B cell (primary cell): ENCODE results near the gene SASS6. TPM values are rescaled to one million over a fixed set of nuclear protein-coding genes. Genes with fewer than 3 reads are reported as not detected.

Source experiments
- ATAC-seq: fragments of 200-7000 bp; cut with Tn5 transposase; one replicate; pipeline ENCODE4 v1.10.0; 2021; ENCODE audit warnings: low read depth, mild to moderate bottlenecking, moderate number of reproducible peaks, moderate library complexity
- CTCF ChIA-PET: fragments of 350-600 bp; sonication (Branson Sonifier 250); formaldehyde crosslinking; loops from one replicate; lab custom pipeline; 2021; ENCODE audit warnings: antibody characterized with exemption, inconsistent platforms; lab: Charles Lee
- POLR2A ChIA-PET: fragments of 350-600 bp; sonication (Branson Sonifier 250); formaldehyde crosslinking; loops from one replicate; lab custom pipeline; 2021; ENCODE audit warnings: antibody characterized with exemption; lab: Charles Lee
- DNase-seq: peaks from one replicate; pipeline ENCODE4 v3.0.0; 2013
- H2AFZ ChIP-seq: 2 replicates; pipeline ENCODE4 v1.6.1; 2012; ENCODE audit warnings: mild to moderate bottlenecking, low read depth, low read length; ENCODE audit not compliant: insufficient read depth, poor library complexity, severe bottlenecking
- H3K27ac ChIP-seq, 2 donors: 1 replicate in 1 of 2; 2 replicates in 1 of 2; pipeline ENCODE4 v1.5.1; 2012 to 2013; ENCODE audit warnings: low read length in 2 of 2, mild to moderate bottlenecking in 2 of 2, moderate library complexity in 1 of 2
- H3K27me3 ChIP-seq, 4 experiments: fragments of 200-600 bp in 1 of 4; sonication (generic) in 1 of 4; replicated peaks in 1 of 4; 1 replicate in 2 of 4; 2 replicates in 2 of 4; pipeline versions ENCODE4 v1.6.1 to v1.7.0; 2013 to 2016; ENCODE audit warnings: low read length in 3 of 4, mild to moderate bottlenecking in 2 of 4, mixed read lengths in 1 of 4, moderate library complexity in 1 of 4; ENCODE audit not compliant: insufficient read depth in 4 of 4, control insufficient read depth in 3 of 4; ENCODE audit errors: control extremely low read depth in 1 of 4
- H3K36me3 ChIP-seq, 2 experiments: replicated peaks in 1 of 2; 1 replicate in 1 of 2; 2 replicates in 1 of 2; pipeline versions ENCODE4 v1.6.1 to v1.7.1; 2013; ENCODE audit warnings: low read length in 1 of 2; ENCODE audit not compliant: insufficient read depth in 2 of 2, control insufficient read depth in 1 of 2; ENCODE audit errors: control extremely low read depth in 1 of 2, extremely low read depth in 1 of 2
- H3K4me1 ChIP-seq, 2 donors: fragments of 200-600 bp in 1 of 2; sonication (generic) in 1 of 2; 1 replicate in 1 of 2; 2 replicates in 1 of 2; pipeline versions ENCODE4 v1.5.1 to v1.6.1; 2013 to 2017; ENCODE audit warnings: low read length in 2 of 2; ENCODE audit not compliant: control insufficient read depth in 2 of 2, insufficient read depth in 2 of 2
- H3K4me2 ChIP-seq: replicated peaks from 2 replicates; pipeline ENCODE3; 2012; ENCODE audit warnings: mild to moderate bottlenecking, low read depth, low read length; ENCODE audit not compliant: poor library complexity, severe bottlenecking
- H3K4me3 ChIP-seq, 5 experiments: fragments of 200-600 bp in 1 of 5; sonication (generic) in 1 of 5; 1 replicate in 3 of 5; 2 replicates in 2 of 5; pipeline versions ENCODE4 v1.5.1 to v1.7.0; 2011 to 2016; ENCODE audit warnings: low read length in 4 of 5, mild to moderate bottlenecking in 4 of 5, low read depth in 2 of 5, control low read depth in 1 of 5, moderate library complexity in 1 of 5; ENCODE audit not compliant: insufficient read depth in 1 of 5; ENCODE audit errors: control extremely low read depth in 1 of 5, extremely low read depth in 1 of 5
- H3K79me2 ChIP-seq: fragments of 200-600 bp; sonication (generic); one replicate; pipeline ENCODE4 v1.6.0; 2016; ENCODE audit warnings: low read length; ENCODE audit not compliant: control insufficient read depth, insufficient read depth
- H3K9ac ChIP-seq: fragments of 200-600 bp; sonication (generic); 2 replicates; pipeline ENCODE4 v1.6.1; 2017; ENCODE audit warnings: mild to moderate bottlenecking, low read length, moderate library complexity
- H3K9me3 ChIP-seq, 3 donors: one replicate each; pipeline versions ENCODE4 v1.6.1 to v1.7.1; 2013; ENCODE audit warnings: low read length in 2 of 3; ENCODE audit not compliant: control insufficient read depth in 2 of 3, insufficient read depth in 1 of 3; ENCODE audit errors: control extremely low read depth in 1 of 3
- H4K20me1 ChIP-seq: 2 replicates; pipeline ENCODE4 v1.6.0; 2012; ENCODE audit warnings: mild to moderate bottlenecking, low read length; ENCODE audit not compliant: insufficient read depth, control insufficient read depth, poor library complexity, severe bottlenecking
- H3K27ac Mint-ChIP-seq: one replicate; pipeline ENCODE4 v1.8.0; 2021; ENCODE audit warnings: mixed read lengths
- H3K27me3 Mint-ChIP-seq: one replicate; pipeline ENCODE4 v1.8.0; 2021; ENCODE audit warnings: mixed read lengths
- H3K4me1 Mint-ChIP-seq: one replicate; pipeline ENCODE4 v1.8.0; 2021; ENCODE audit warnings: mixed read lengths
- H3K4me3 Mint-ChIP-seq: one replicate; pipeline ENCODE4 v1.8.0; 2021; ENCODE audit warnings: mixed read lengths
- H3K9me3 Mint-ChIP-seq: one replicate; pipeline ENCODE4 v1.8.0; 2022; ENCODE audit warnings: mixed read lengths; ENCODE audit not compliant: insufficient read depth
- CTCF ChIP-seq: fragments of 200-600 bp; IDR thresholded peaks from one replicate; pipeline ENCODE4 v1.8.0; 2022; ENCODE audit warnings: antibody characterized with exemption, mild to moderate bottlenecking
- EZH2 ChIP-seq: IDR thresholded peaks from 2 replicates; pipeline ENCODE4 v1.6.1; 2012; ENCODE audit warnings: borderline replicate concordance, low read depth, mild to moderate bottlenecking, moderate library complexity, low read length; ENCODE audit not compliant: insufficient read depth, poor library complexity, severe bottlenecking
- WGBS: methylation state at CpG from one replicate; pipeline ENCODE4 v1.1.5; 2013; ENCODE audit warnings: missing lambda C conversion rate; ENCODE audit not compliant: insufficient coverage; 5-methylcytosine and 5-hydroxymethylcytosine counted together
- intact Hi-C: fragments of 100-400 bp; cut with micrococcal nuclease; formaldehyde crosslinking; loops from one replicate; pipeline ENCODE4 v1.10.0; 2022
- polyA plus RNA-seq: library from polyadenylated mRNA; depleted of rRNA; stranded (reverse); fragments of >200 nt; gene quantifications from 2 replicates; pipeline ENCODE4 v1.2.3, GENCODE V29; 2012
- total RNA-seq, 2 donors: library from RNA; stranded (reverse); fragments of 120-200 nt in 1 of 2; gene quantifications; 1 replicate in 1 of 2; 2 replicates in 1 of 2; pipeline versions ENCODE4 v1.2.3 to v1.2.4, GENCODE V29; 2013 to 2022

Gene SASS6
- total and polyA plus RNA-seq, 2 donors (not counting 1 experiment from before 2014, with no cell fraction given) = 1.1 to 7.0 TPM

- peaks cover 47% of the 10 kb centered on the region for H3K4me1 Mint-ChIP-seq
- peak overlapping the region; percentile 96 to 99 for H3K27ac ChIP-seq
- no peaks in the 10 kb centered on the region for H3K36me3 ChIP-seq
- H3K27me3 ChIP-seq = no peaks in the 10 kb centered on the region
- H4K20me1 ChIP-seq = no peaks in the 10 kb centered on the region
- peaks cover 66% of the 10 kb centered on the region for H3K79me2 ChIP-seq
- H2AFZ ChIP-seq = peak overlapping the region; percentile 78
- peak overlapping the region; percentile 87 for H3K9ac ChIP-seq
- TF ChIP-seq EZH2 = no peak
- H3K4me3 Mint-ChIP-seq = peak overlapping the region; percentile 92
- no peaks in the 10 kb centered on the region for H3K27me3 Mint-ChIP-seq
- H3K9me3 ChIP-seq = no peaks in the 10 kb centered on the region
- WGBS = under 1% methylated on average over 31 of the region's 37 CpGs
- intact Hi-C loops = loop anchor here (1.0 to 10.0 kb wide), 9 partner anchors 8 to 1166 kb away; partner anchors contain the start of genes AGL, CDC14A, DBT and RTCA
- no peaks in the 10 kb centered on the region for H3K9me3 Mint-ChIP-seq
- peaks cover 28 to 40% of the 10 kb centered on the region in 2 donors for H3K4me1 ChIP-seq
- DNase-seq (peak; percentile 83), ATAC-seq (peak; percentile 33)
- peak overlapping the region; percentile 94 for H3K27ac Mint-ChIP-seq
- CTCF ChIA-PET = interaction anchor here (1.5 kb wide), 1 partner anchor 69 kb away, joined by 4 read pairs; the partner anchor contains the start of gene SLC35A3
- H3K4me2 ChIP-seq = peak overlapping the region; percentile 76
- POLR2A ChIA-PET = interaction anchor here (0.6 to 1.5 kb wide), 4 partner anchors 8 to 211 kb away, joined by 4 read pairs; partner anchors contain the start of genes DBT, SASS6 and TRMT13
- peak overlapping the region; percentile 84 to 99 (median 96) for H3K4me3 ChIP-seq
Measured at GRCh38 chr1:100038660-100039287, 94.0 kb downstream of the SASS6 start.

DNA sequence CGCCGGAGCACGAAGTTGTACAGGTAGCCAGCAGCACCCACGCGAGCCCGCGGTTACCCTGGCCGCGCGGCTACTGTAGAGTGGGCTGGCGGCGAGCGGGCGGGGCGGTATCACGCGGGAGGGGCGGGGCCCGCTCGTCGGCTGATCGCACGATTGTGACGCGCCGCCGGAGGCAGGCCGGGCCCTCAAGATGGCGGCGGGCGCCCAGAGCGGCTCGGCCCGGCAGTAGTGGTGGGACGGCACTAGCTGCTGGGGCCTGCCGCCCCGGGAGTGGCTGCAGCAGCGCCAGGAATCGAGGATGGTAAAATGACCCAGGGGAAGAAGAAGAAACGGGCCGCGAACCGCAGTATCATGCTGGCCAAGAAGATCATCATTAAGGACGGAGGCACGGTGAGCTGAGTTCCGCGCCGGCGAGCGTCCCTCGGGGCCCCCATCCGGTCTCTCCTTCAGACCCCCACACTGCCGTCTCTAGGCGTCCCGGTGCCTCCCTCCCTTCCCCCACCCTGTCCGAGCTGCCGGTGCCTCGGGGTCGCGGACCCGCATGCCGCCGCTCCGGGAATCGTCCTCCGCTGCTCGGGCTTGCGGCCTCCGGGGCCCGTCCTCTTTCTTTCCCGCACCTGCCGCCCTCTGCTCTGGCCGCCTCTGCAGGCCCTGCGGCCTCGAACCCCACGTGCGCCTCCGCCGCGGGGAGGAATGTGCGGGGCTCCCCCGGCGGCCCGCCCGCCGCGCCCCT lies 94.6 kb downstream of the SASS6 start:
- no peaks in the 10 kb centered on the region for H3K9me3 ChIP-seq
- H3K27me3 Mint-ChIP-seq = no peaks in the 10 kb centered on the region
- H3K4me1 Mint-ChIP-seq = peaks cover 42% of the 10 kb centered on the region
- POLR2A ChIA-PET = interaction anchor here (0.6 to 1.5 kb wide), 5 partner anchors 9 to 212 kb away, joined by 3 to 4 read pairs (median 4); partner anchors contain the start of genes DBT, SASS6 and TRMT13
- TF ChIP-seq CTCF (no peak), EZH2 (no peak)
- H3K4me2 ChIP-seq = peak overlapping the region; percentile 76
- H4K20me1 ChIP-seq = no peaks in the 10 kb centered on the region
- ATAC-seq (peak; percentile 93), DNase-seq (peak; percentile 93)
- peak overlapping the region; percentile 92 for H3K4me3 Mint-ChIP-seq
- peak overlapping the region; percentile 96 to 99 for H3K27ac ChIP-seq
- H3K9me3 Mint-ChIP-seq = no peaks in the 10 kb centered on the region
- H3K27ac Mint-ChIP-seq = peak overlapping the region; percentile 94
- CTCF ChIA-PET = interaction anchor here (1.5 kb wide), 1 partner anchor 68 kb away, joined by 4 read pairs; the partner anchor contains the start of gene SLC35A3
- intact Hi-C loops = loop anchor here (1.0 to 10.0 kb wide), 10 partner anchors 8 to 1166 kb away; partner anchors contain the start of genes AGL, CDC14A, DBT and RTCA
- peaks cover 62% of the 10 kb centered on the region for H3K79me2 ChIP-seq
- H3K4me3 ChIP-seq = peak overlapping the region; percentile 87 to 99 (median 97)
- no peaks in the 10 kb centered on the region for H3K27me3 ChIP-seq
- peak overlapping the region; percentile 78 for H2AFZ ChIP-seq
- no peaks in the 10 kb centered on the region for H3K36me3 ChIP-seq
- peaks cover 28 to 40% of the 10 kb centered on the region in 2 donors for H3K4me1 ChIP-seq
- WGBS = under 1% methylated on average over 87 of the region's 87 CpGs
- peak overlapping the region; percentile 87 for H3K9ac ChIP-seq
